ENCODE data around the gene FILIP1. TPM values are rescaled to one million over a fixed set of nuclear protein-coding genes. Genes with fewer than 3 reads are reported as not detected.

FILIP1 gene
- polyA plus RNA-seq, 1 of the 3 experiments (the other 2 are of a cell fraction): 0.03 TPM

DNA sequence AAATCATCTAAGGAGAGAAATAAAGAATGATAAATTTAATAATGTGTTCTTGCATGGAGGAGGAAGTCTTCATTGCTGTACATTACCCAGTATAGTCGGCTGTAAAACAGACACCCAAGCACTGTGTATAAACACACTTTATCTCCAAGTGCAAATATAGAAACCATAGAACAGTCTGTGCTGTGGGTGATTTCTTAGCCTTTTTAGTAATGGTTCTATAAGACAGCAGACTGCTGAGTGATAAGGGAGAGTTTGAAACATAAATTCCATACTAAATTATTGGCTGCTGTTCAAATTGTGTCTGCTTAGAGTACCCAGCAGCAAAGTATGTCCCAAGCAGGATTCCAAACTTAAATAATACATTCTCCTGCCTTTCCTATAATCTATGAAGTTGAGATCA, 4.6 kb downstream of the FILIP1 start (continued):
- TF ChIP-seq, protein P1, sequence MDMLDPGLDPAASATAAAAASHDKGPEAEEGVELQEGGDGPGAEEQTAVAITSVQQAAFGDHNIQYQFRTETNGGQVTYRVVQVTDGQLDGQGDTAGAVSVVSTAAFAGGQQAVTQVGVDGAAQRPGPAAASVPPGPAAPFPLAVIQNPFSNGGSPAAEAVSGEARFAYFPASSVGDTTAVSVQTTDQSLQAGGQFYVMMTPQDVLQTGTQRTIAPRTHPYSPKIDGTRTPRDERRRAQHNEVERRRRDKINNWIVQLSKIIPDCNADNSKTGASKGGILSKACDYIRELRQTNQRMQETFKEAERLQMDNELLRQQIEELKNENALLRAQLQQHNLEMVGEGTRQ (IDR thresholded peaks at IDR 0.05; ENCODE audit: borderline replicate concordance, low read depth, low read length): no peak
- TF ChIP-seq FOXJ3 (CRISPR knock-in tag; IDR thresholded peaks at IDR 0.05) (no peak), ELF1 (IDR thresholded peaks at IDR 0.05) (no peak)

DNA sequence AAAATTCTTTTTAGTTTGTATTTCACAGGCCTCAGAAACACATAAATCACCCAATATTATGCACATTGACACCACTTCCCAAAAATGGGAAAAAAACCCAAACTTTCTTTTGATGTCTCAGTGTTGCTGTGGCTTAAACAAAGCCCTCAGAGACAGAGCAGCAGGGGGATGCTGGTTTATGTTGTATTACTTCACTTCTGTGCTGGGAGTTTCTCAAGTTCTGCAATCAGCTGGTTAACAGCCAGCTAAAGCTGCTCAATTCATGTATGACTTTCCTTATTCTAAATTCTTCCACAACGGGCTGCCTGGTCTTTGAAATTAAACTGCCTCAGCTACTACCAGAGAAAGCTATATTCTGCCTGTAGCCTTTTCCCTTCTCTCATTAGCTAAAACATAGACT, 5.6 kb downstream of the FILIP1 start:
- no peak overlapping the region; a peak in 1 of 4 replicates for H3K27ac ChIP-seq (ENCODE audit: low read depth in 2 of 2, low read length in 1 of 2)
- no peak overlapping the region for H3K9ac ChIP-seq
- TF ChIP-seq MEF2A (IDR thresholded peaks at IDR 0.05; ENCODE audit: borderline replicate concordance, low read depth) (no peak), TCF12 (IDR thresholded peaks at IDR 0.05) (no peak), NFIC (IDR thresholded peaks at IDR 0.05; ENCODE audit: borderline replicate concordance) (no peak), RCOR1 (IDR thresholded peaks at IDR 0.05; ENCODE audit: low read length) (no peak), POLR2AphosphoS5 (IDR thresholded peaks at IDR 0.05; ENCODE audit: low read depth, low read length) (no peak), MXI1 (IDR thresholded peaks at IDR 0.05; ENCODE audit: low read depth, low read length) (no peak)
- TF ChIP-seq, protein P2, sequence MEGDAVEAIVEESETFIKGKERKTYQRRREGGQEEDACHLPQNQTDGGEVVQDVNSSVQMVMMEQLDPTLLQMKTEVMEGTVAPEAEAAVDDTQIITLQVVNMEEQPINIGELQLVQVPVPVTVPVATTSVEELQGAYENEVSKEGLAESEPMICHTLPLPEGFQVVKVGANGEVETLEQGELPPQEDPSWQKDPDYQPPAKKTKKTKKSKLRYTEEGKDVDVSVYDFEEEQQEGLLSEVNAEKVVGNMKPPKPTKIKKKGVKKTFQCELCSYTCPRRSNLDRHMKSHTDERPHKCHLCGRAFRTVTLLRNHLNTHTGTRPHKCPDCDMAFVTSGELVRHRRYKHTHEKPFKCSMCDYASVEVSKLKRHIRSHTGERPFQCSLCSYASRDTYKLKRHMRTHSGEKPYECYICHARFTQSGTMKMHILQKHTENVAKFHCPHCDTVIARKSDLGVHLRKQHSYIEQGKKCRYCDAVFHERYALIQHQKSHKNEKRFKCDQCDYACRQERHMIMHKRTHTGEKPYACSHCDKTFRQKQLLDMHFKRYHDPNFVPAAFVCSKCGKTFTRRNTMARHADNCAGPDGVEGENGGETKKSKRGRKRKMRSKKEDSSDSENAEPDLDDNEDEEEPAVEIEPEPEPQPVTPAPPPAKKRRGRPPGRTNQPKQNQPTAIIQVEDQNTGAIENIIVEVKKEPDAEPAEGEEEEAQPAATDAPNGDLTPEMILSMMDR (IDR thresholded peaks at IDR 0.05): no peak
- TF ChIP-seq, protein P3, sequence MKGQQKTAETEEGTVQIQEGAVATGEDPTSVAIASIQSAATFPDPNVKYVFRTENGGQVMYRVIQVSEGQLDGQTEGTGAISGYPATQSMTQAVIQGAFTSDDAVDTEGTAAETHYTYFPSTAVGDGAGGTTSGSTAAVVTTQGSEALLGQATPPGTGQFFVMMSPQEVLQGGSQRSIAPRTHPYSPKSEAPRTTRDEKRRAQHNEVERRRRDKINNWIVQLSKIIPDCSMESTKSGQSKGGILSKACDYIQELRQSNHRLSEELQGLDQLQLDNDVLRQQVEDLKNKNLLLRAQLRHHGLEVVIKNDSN (IDR thresholded peaks at IDR 0.05; ENCODE audit: borderline replicate concordance, low read depth): no peak
- TF ChIP-seq, protein P4, sequence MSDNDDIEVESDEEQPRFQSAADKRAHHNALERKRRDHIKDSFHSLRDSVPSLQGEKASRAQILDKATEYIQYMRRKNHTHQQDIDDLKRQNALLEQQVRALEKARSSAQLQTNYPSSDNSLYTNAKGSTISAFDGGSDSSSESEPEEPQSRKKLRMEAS (IDR thresholded peaks at IDR 0.05; ENCODE audit: low read depth): no peak
- TF ChIP-seq, protein P5, sequence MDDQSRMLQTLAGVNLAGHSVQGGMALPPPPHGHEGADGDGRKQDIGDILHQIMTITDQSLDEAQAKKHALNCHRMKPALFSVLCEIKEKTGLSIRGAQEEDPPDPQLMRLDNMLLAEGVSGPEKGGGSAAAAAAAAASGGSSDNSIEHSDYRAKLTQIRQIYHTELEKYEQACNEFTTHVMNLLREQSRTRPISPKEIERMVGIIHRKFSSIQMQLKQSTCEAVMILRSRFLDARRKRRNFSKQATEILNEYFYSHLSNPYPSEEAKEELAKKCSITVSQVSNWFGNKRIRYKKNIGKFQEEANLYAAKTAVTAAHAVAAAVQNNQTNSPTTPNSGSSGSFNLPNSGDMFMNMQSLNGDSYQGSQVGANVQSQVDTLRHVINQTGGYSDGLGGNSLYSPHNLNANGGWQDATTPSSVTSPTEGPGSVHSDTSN (IDR thresholded peaks at IDR 0.05): no peak
- no peaks in the 10 kb centered on the region for H3K27me3 ChIP-seq (ENCODE audit: insufficient read depth)
- DNase-seq: no peak
- no peak overlapping the region for H3K4me2 ChIP-seq
- 57% methylated on average over 1 of the region's 1 CpG for WGBS (ENCODE audit: low lambda C conversion rate)
- no peaks in the 10 kb centered on the region for H3K36me3 ChIP-seq (replicated peaks in 1 of 2; ENCODE audit: control insufficient read depth in 1 of 2, insufficient read depth in 2 of 2, low read length in 1 of 2)
- H4K20me1 ChIP-seq (ENCODE audit: insufficient read depth): no peaks in the 10 kb centered on the region
- POLR2A ChIA-PET: no interaction called here
- CTCF ChIA-PET: no interaction called here
- no peaks in the 10 kb centered on the region for H3K9me2 ChIP-seq
- no peaks in the 10 kb centered on the region for H3K79me2 ChIP-seq (ENCODE audit: insufficient read depth)
- H3K4me3 ChIP-seq (ENCODE audit: low read depth in 2 of 2, low read length in 1 of 2): no peak overlapping the region
- no peaks in the 10 kb centered on the region for H3K9me3 ChIP-seq
- H3F3A ChIP-seq (replicated peaks; ENCODE audit: insufficient read depth): peaks cover 5% of the 10 kb centered on the region
- H2AFZ ChIP-seq (ENCODE audit: low read depth): no peak overlapping the region
- H3K4me1 ChIP-seq (ENCODE audit: control insufficient read depth in 1 of 2, insufficient read depth in 2 of 2, low read depth in 1 of 2, low read length in 1 of 2): peaks cover 2 to 13% of the 10 kb centered on the region in 2 experiments; a peak in 3 of 4 replicates
